Vagina (tissue), 2 donors: ENCODE measurements around the gene VWA5B2.

Experiments used
- CTCF ChIP-seq, 3 experiments: fragments of 450-650 bp in 2 of 3; fragments of 200-600 bp in 1 of 3; sonication (generic) in 1 of 3; IDR thresholded peaks; one replicate each; pipeline ENCODE4 v1.5.1; 2017 to 2019; ENCODE audit warnings: antibody characterized with exemption in 3 of 3, mild to moderate bottlenecking in 2 of 3, moderate library complexity in 2 of 3
- POLR2A ChIP-seq, 2 donors: fragments of 450-650 bp; IDR thresholded peaks; one replicate each; pipeline ENCODE4 v1.6.1; 2017; ENCODE audit warnings: antibody characterized with exemption in 2 of 2, mild to moderate bottlenecking in 2 of 2, moderate library complexity in 2 of 2

- TF ChIP-seq POLR2A (IDR thresholded peaks at IDR 0.05) (no peak), CTCF (IDR thresholded peaks at IDR 0.05) (no peak)
These were observed 29.5 kb downstream of the VWA5B2 start for GRCh38 chr3:184258926-184259325.
